Upper lobe of left lung (tissue), 4 donors: ENCODE results near the gene DGKG.

ENCODE experiments used
- EP300 ChIP-seq, 4 donors: sonication (generic); formaldehyde crosslinking; IDR thresholded peaks; one replicate each; pipeline ENCODE4 v1.5.1; 2017; ENCODE audit warnings: antibody characterized with exemption in 4 of 4, control low read depth in 2 of 4
- POLR2A ChIP-seq, 4 donors: fragments of 450-650 bp; IDR thresholded peaks; one replicate each; pipeline ENCODE4 v1.5.1; 2016 to 2017; ENCODE audit warnings: antibody characterized with exemption in 4 of 4, mild to moderate bottlenecking in 2 of 4
- POLR2AphosphoS5 ChIP-seq, 2 donors: sonication (generic); formaldehyde crosslinking; IDR thresholded peaks; one replicate each; pipeline ENCODE4 v1.5.1; 2017; ENCODE audit warnings: antibody characterized with exemption in 2 of 2
- TF ChIP-seq, protein P1 (sequence below), 6 experiments: fragments of 450-650 bp in 4 of 6; fragments of 200-600 bp in 2 of 6; sonication (generic) in 2 of 6; IDR thresholded peaks; one replicate each; pipeline ENCODE4 v1.5.1; 2016 to 2019; ENCODE audit warnings: antibody characterized with exemption in 6 of 6

DNA sequence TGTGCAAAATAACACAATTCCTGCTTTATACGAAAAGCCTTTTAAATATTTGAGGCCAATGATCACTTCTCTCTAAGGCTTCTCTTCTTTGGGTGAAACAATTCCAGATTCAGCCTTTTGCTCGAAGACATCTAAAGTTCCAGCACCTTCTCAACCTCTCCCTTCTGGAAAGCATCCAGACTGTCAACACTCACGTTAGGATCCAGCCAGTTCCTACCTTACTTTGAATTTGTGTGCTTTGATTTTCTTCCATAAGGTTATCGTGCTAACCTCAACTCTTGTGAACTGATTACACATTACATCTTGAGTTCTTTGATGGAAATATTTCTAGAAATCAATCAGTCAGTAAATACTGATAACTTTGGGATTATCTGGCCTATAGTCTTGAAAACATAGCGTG lies 127.9 kb downstream of the DGKG start:
- TF ChIP-seq POLR2AphosphoS5 (IDR thresholded peaks at IDR 0.05) (no peak), EP300 (IDR thresholded peaks at IDR 0.05) (no peak), POLR2A (IDR thresholded peaks at IDR 0.05) (no peak)
- TF ChIP-seq, protein P1, sequence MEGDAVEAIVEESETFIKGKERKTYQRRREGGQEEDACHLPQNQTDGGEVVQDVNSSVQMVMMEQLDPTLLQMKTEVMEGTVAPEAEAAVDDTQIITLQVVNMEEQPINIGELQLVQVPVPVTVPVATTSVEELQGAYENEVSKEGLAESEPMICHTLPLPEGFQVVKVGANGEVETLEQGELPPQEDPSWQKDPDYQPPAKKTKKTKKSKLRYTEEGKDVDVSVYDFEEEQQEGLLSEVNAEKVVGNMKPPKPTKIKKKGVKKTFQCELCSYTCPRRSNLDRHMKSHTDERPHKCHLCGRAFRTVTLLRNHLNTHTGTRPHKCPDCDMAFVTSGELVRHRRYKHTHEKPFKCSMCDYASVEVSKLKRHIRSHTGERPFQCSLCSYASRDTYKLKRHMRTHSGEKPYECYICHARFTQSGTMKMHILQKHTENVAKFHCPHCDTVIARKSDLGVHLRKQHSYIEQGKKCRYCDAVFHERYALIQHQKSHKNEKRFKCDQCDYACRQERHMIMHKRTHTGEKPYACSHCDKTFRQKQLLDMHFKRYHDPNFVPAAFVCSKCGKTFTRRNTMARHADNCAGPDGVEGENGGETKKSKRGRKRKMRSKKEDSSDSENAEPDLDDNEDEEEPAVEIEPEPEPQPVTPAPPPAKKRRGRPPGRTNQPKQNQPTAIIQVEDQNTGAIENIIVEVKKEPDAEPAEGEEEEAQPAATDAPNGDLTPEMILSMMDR (IDR thresholded peaks at IDR 0.05): no peak
